Breast epithelium (tissue), 4 donors: Measurements from ENCODE around the gene TOMM34. TPM values are rescaled to one million over a fixed set of nuclear protein-coding genes. Genes with fewer than 3 reads are reported as not detected.

Experiments
- DNase-seq, 2 donors: peaks; one replicate each; pipeline ENCODE4 v3.0.0-alpha.2; 2019; ENCODE audit warnings: low spot score in 2 of 2
- H3K27ac ChIP-seq, 2 donors: fragments of 200-600 bp; sonication (generic) in 1 of 2; one replicate each; pipeline ENCODE4 v1.5.1; 2016 to 2019; ENCODE audit warnings: mild to moderate bottlenecking in 1 of 2
- H3K27me3 ChIP-seq, 2 donors: fragments of 200-600 bp; sonication (generic) in 1 of 2; one replicate each; pipeline versions ENCODE4 v1.5.1 to v1.6.0; 2017 to 2019; ENCODE audit warnings: control low read depth in 1 of 2, mild to moderate bottlenecking in 1 of 2
- H3K36me3 ChIP-seq: fragments of 200-600 bp; one replicate; pipeline ENCODE4 v1.5.1; 2019
- H3K4me1 ChIP-seq, 2 donors: fragments of 200-600 bp; sonication (generic); one replicate each; pipeline ENCODE4 v1.5.1; 2016 to 2019; ENCODE audit warnings: control low read depth in 1 of 2
- H3K4me3 ChIP-seq, 3 donors: fragments of 200-600 bp; sonication (generic); 1 replicate in 2 of 3; 2 replicates in 1 of 3; pipeline ENCODE4 v1.5.1; 2016 to 2019; ENCODE audit warnings: mild to moderate bottlenecking in 3 of 3, moderate library complexity in 2 of 3
- H3K9me3 ChIP-seq, 2 donors: fragments of 200-600 bp; sonication (generic) in 1 of 2; one replicate each; pipeline ENCODE4 v1.5.1; 2016 to 2019; ENCODE audit warnings: control low read depth in 1 of 2
- POLR2A ChIP-seq: fragments of 450-650 bp; IDR thresholded peaks from one replicate; pipeline ENCODE4 v1.6.1; 2016; ENCODE audit warnings: antibody characterized with exemption, mild to moderate bottlenecking, moderate library complexity
- POLR2AphosphoS5 ChIP-seq, 3 donors: sonication (generic); formaldehyde crosslinking; IDR thresholded peaks; one replicate each; pipeline ENCODE4 v1.6.1; 2017; ENCODE audit warnings: antibody characterized with exemption in 3 of 3
- intact Hi-C: fragments of 100-400 bp; cut with DNase I; formaldehyde crosslinking; loops from one replicate; pipeline ENCODE4 v1.15.1; 2023; ENCODE audit warnings: low total_unique reads
- total RNA-seq, 3 donors: library from RNA; depleted of rRNA; stranded (reverse); fragments of >200 nt; gene quantifications; one replicate each; pipeline ENCODE4 v1.1.0, GENCODE V29; 2016
- TF ChIP-seq, protein P1 (sequence below), 3 donors: fragments of 450-650 bp; IDR thresholded peaks; one replicate each; pipeline ENCODE4 v1.5.1; 2016 to 2017; ENCODE audit warnings: antibody characterized with exemption in 3 of 3, mild to moderate bottlenecking in 3 of 3, moderate library complexity in 3 of 3

TOMM34 gene
- total RNA-seq, 3 donors from 2014 or later: 14.6 to 21.0 (median 20.3) TPM

DNA sequence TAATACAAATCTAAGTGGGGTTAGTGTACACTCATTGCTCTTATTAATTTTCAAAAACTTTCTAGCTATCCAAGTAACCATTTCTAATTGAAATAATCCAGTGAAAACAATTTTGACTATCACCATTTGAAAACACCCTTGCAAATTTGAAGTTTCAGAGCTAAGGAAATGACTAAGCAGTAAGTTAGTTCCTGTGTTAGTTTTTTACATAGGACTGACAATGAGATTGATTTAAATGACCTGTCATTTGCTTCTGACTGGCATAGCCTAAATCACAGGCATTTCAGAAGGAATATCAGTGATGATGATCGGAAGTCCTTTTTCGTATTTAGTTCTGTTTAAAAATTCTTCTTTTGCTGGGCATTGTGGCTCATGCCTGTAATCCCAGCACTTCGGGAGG lies 33.1 kb upstream of the TOMM34 start:
- H3K4me3 ChIP-seq: no peak overlapping the region

DNA sequence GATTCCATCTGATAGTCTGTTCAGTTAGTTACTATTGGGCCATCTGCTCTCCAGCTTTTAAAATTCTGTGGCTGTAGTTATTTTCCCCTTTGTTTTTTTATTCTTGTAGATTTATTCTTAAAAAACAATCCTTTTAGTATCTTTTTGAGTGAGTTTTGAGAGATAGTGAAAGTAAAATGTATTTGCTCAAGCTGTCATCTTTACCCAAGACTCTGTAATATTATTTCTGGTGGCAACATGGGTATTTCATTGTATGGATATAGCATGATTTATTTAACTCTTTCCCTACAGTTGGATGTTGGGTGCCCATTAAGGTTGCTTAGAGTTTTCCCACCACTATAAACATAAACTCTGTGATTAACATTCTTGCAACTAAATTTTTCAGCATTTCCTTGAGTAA lies 30.8 kb upstream of the TOMM34 start:
- Histone ChIP-seq H3K4me3 (peak overlapping the region; percentile 3 to 12 (median 12)), H3K27ac (peak overlapping the region; percentile 34 to 70), H3K4me1 (no peaks in the 10 kb centered on the region), H3K9me3 (no peaks in the 10 kb centered on the region), H3K27me3 (no peaks in the 10 kb centered on the region), H3K36me3 (no peaks in the 10 kb centered on the region)
- intact Hi-C loops: no loop called here
- TF ChIP-seq POLR2A: no peak
- TF ChIP-seq, protein P1, sequence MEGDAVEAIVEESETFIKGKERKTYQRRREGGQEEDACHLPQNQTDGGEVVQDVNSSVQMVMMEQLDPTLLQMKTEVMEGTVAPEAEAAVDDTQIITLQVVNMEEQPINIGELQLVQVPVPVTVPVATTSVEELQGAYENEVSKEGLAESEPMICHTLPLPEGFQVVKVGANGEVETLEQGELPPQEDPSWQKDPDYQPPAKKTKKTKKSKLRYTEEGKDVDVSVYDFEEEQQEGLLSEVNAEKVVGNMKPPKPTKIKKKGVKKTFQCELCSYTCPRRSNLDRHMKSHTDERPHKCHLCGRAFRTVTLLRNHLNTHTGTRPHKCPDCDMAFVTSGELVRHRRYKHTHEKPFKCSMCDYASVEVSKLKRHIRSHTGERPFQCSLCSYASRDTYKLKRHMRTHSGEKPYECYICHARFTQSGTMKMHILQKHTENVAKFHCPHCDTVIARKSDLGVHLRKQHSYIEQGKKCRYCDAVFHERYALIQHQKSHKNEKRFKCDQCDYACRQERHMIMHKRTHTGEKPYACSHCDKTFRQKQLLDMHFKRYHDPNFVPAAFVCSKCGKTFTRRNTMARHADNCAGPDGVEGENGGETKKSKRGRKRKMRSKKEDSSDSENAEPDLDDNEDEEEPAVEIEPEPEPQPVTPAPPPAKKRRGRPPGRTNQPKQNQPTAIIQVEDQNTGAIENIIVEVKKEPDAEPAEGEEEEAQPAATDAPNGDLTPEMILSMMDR (IDR thresholded peaks at IDR 0.05): no peak
- TF ChIP-seq POLR2AphosphoS5 (IDR thresholded peaks at IDR 0.05): no peak
- no peak for DNase-seq

More for the DNA sequence above, 33.1 kb upstream of the TOMM34 start:
- Histone ChIP-seq H3K36me3 (no peaks in the 10 kb centered on the region), H3K27ac (no peak overlapping the region), H3K9me3 (no peaks in the 10 kb centered on the region), H3K27me3 (no peaks in the 10 kb centered on the region), H3K4me1 (no peaks in the 10 kb centered on the region)
- DNase-seq: no peak
- intact Hi-C loops: no loop called here
- no peak for TF ChIP-seq POLR2A
- TF ChIP-seq, protein P1 (IDR thresholded peaks at IDR 0.05): no peak
- TF ChIP-seq POLR2AphosphoS5 (IDR thresholded peaks at IDR 0.05): no peak

DNA sequence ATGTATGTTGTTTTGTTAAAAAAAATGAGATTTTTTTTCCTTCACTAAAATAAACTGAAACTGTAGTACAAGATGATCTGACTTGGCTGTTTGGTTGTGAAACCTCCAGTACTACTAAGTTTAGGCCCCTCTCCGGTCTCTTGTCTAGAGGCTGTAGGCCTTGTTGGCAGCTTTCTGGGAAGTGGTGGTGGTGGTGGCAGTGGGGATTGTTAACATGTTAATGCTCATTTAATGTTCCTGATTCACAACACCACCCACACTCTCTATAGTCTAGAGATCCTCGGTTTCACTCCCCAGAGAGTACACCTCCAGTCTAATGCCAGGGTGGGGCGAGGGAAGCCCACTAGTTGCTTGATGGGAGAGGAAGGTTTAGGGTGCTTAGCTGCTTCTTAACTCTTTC lies 30.2 kb upstream of the TOMM34 start:
- H3K27me3 ChIP-seq: no peaks in the 10 kb centered on the region
- H3K4me1 ChIP-seq: no peaks in the 10 kb centered on the region
- H3K36me3 ChIP-seq: no peaks in the 10 kb centered on the region
- peak overlapping the region in 1 of 3 donors; percentile 12 for H3K4me3 ChIP-seq
- intact Hi-C loops: no loop called here
- TF ChIP-seq, protein P1 (IDR thresholded peaks at IDR 0.05): no peak
- DNase-seq: no peak
- H3K9me3 ChIP-seq: no peaks in the 10 kb centered on the region
- peak overlapping the region; percentile 34 to 70 for H3K27ac ChIP-seq

DNA sequence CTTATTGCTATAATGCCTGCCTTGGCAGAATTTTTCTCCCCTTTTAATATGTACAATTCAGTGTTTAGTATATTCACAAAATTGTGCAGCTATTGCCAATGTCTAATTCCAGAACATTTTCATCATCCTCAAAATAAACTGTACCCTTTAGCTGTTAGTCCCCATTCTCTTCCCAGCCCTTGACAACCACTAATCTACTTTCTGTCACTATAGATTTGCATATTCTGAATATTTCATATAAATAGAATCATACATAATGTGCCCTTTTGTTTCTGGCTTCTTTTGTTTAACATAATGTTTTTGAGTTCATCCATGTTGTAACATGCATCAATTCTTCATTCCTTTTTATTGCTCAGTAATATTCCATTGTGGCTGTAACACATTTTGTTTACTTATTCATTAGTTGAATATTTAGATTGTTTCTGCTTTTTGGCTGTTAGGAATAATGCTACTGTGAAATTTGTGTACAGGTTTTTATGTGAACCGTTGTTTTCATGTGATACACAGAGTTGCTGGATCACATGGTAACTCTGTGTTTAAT lies 28.5 kb upstream of the TOMM34 start:
- TF ChIP-seq POLR2AphosphoS5 (IDR thresholded peaks at IDR 0.05): no peak
- no peak for TF ChIP-seq POLR2A
- TF ChIP-seq, protein P1 (IDR thresholded peaks at IDR 0.05): no peak
- H3K27me3 ChIP-seq: no peaks in the 10 kb centered on the region
- H3K9me3 ChIP-seq: no peaks in the 10 kb centered on the region
- H3K4me1 ChIP-seq: no peaks in the 10 kb centered on the region
- DNase-seq: no peak
- no peaks in the 10 kb centered on the region for H3K36me3 ChIP-seq
- no peak overlapping the region for H3K4me3 ChIP-seq
- intact Hi-C loops: no loop called here
- H3K27ac ChIP-seq: no peak overlapping the region

DNA sequence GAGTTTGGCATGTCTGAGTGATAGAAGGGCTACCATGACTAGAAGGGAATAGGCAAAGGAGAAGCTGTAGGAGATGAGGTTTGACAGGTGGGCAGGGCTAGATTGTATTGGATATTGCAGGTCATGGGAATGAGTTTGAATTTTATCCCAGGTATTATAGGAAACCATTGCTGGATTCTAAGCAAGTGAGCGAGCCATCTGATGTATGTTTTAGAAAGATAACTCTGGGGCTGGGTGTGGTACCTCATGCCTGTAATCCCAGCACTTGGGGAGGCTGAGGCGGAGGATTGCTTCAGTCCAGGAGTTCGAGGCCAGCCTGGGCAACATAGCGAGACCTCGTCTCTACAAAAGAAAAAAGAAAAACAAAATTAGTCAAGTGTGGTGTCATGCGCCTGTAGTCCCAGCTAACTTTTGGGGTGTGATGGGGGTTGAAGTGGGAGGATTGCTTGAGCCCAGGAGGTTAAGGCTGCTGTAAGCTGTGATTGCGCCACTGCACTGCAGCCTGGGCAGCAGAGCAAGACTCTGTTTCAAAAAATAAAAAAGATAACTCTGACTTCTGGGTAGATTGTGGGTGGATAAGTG lies 23.0 kb upstream of the TOMM34 start:
- no peaks in the 10 kb centered on the region for H3K36me3 ChIP-seq
- no peaks in the 10 kb centered on the region for H3K27me3 ChIP-seq
- DNase-seq: no peak
- H3K27ac ChIP-seq: no peak overlapping the region
- no peak overlapping the region for H3K4me3 ChIP-seq
- H3K9me3 ChIP-seq: no peaks in the 10 kb centered on the region
- H3K4me1 ChIP-seq: peaks cover 0 to 3% of the 10 kb centered on the region in 2 donors
- no peak for TF ChIP-seq POLR2A
- no peak for TF ChIP-seq POLR2AphosphoS5 (IDR thresholded peaks at IDR 0.05)
- TF ChIP-seq, protein P1 (IDR thresholded peaks at IDR 0.05): no peak
- intact Hi-C loops: no loop called here
